Activated naive CD8-positive, alpha-beta T cell treated with anti-CD3 and anti-CD28 coated beads for 36 hours (primary cell): ENCODE results near the gene TPRKB. TPM values are rescaled to one million over a fixed set of nuclear protein-coding genes. Genes with fewer than 3 reads are reported as not detected.
A peak's percentile ranks its signal among the peaks of the same experiment; 100 is the strongest.
"Not testable (repeated sequence)": the region's sequence is repeated elsewhere in the genome, so short reads cannot be mapped to it uniquely, and the experiment has no call there.

Source experiments
- DNase-seq: peaks from one replicate; pipeline ENCODE4 v3.0.0; 2021
- H3K27ac Mint-ChIP-seq: one replicate; pipeline ENCODE4 v1.8.0; 2022; ENCODE audit warnings: mild to moderate bottlenecking, moderate library complexity, mixed read lengths
- H3K27me3 Mint-ChIP-seq: one replicate; pipeline ENCODE4 v1.8.0; 2022; ENCODE audit warnings: mild to moderate bottlenecking, mixed read lengths
- H3K36me3 Mint-ChIP-seq: one replicate; pipeline ENCODE4 v1.8.0; 2021; ENCODE audit warnings: mild to moderate bottlenecking, mixed read lengths
- H3K4me1 Mint-ChIP-seq: one replicate; pipeline ENCODE4 v1.8.0; 2021; ENCODE audit warnings: mixed read lengths
- H3K4me3 Mint-ChIP-seq: one replicate; pipeline ENCODE4 v1.8.0; 2022; ENCODE audit warnings: mild to moderate bottlenecking, moderate library complexity, mixed read lengths
- H3K9me3 Mint-ChIP-seq: one replicate; pipeline ENCODE4 v1.8.0; 2022; ENCODE audit warnings: mixed read lengths
- total RNA-seq, 2 experiments: library from RNA; stranded (reverse); gene quantifications; one replicate each; pipeline ENCODE4 v1.2.3, GENCODE V29; 2021

The TPRKB gene
- total RNA-seq, 2 experiments from 2014 or later: 39.6 to 39.7 TPM

DNA sequence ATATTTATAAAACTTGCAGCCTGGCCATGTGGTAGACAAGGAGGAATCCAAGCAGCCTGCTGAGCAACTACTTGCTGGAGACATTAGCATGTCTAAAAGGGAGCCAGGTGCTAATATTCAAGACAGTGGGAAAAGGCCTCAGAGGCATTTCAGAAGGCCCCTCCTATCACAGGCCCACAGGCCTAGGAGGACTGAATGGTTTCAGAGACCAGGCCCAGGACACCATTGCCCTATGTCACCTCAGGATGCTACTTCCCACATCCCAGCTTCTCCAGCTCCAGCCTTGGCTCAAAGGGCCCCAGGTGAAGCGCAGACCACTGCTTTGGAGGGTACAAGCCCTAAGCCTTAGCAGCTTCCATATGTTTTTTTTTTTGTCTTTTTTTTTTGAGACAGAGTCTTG lies 39.0 kb downstream of the TPRKB start:
- Mint-ChIP-seq H3K9me3 (peaks cover 4% of the 10 kb centered on the region), H3K27me3 (peaks cover 21% of the 10 kb centered on the region), H3K36me3 (peaks cover 4% of the 10 kb centered on the region), H3K4me1 (no peaks in the 10 kb centered on the region), H3K4me3 (no peak overlapping the region), H3K27ac (no peak overlapping the region)
- no peak for DNase-seq

DNA sequence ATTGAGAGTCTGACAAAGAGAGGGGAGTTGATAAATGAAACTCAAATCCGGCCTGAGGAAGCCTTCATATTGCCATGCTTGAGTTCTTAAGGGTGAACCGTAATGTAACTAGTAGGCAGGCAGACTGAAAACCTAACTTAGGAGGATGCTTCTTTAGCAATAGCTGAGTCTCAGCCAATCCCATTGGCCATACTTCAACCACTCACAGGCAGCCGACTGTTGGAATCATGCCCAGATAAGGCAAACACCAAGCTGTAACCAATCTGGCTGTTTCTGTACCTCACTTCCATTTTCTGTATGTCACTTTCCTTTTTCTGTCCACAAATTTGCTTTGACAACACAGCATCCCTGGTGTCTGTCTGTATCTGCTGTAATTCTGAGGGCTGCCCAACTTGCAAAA lies 39.5 kb downstream of the TPRKB start:
- no peak for DNase-seq
- Mint-ChIP-seq H3K9me3 (peaks cover 4% of the 10 kb centered on the region), H3K27ac (no peak overlapping the region), H3K4me1 (no peaks in the 10 kb centered on the region), H3K36me3 (peaks cover 4% of the 10 kb centered on the region), H3K27me3 (peaks cover 16% of the 10 kb centered on the region), H3K4me3 (no peak overlapping the region)

DNA sequence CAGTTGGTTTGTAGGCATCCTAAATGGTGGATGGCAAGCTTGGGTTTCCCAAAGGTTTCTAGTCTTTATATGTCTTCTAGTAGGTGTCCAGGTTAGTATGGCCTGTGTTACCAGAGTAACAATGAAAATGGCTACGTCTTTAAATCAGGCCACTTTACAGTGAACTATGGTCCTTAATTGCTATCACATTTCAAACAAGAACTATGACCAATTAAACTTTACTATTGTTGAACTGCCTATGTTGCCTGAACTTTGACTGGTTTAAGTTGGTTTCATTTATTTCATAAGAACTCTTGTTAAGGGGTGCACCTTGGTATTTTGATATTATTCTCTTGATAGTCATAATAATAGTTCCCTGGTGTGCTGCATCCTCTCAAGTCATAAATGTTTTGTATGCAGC lies 40.2 kb downstream of the TPRKB start:
- not testable (repeated sequence) for DNase-seq, H3K9me3 Mint-ChIP-seq, H3K4me1 Mint-ChIP-seq, H3K4me3 Mint-ChIP-seq, H3K27ac Mint-ChIP-seq, H3K36me3 Mint-ChIP-seq
- peaks cover 11% of the 10 kb centered on the region for H3K27me3 Mint-ChIP-seq

DNA sequence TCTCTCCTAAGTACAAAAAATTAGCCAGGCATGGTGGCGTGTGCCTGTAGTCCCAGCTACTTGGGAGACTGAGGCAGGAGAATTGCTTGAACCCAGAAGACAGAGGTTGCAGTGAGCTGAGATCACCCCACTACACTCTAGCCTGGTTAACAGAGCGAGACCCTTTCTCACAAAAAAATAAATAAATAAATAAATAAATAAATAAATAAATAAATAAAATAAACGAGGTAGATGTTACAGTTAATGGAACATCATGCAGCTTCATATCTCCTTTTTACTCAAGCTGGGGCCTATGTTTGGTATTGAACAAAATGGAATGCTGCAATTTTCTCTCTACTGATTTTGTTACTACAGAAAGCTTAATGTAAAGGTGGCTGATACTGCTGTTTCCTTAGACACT lies 40.6 kb downstream of the TPRKB start:
- H3K27ac Mint-ChIP-seq, H3K9me3 Mint-ChIP-seq, H3K27me3 Mint-ChIP-seq, H3K36me3 Mint-ChIP-seq, H3K4me3 Mint-ChIP-seq, H3K4me1 Mint-ChIP-seq, DNase-seq: not testable (repeated sequence)

DNA sequence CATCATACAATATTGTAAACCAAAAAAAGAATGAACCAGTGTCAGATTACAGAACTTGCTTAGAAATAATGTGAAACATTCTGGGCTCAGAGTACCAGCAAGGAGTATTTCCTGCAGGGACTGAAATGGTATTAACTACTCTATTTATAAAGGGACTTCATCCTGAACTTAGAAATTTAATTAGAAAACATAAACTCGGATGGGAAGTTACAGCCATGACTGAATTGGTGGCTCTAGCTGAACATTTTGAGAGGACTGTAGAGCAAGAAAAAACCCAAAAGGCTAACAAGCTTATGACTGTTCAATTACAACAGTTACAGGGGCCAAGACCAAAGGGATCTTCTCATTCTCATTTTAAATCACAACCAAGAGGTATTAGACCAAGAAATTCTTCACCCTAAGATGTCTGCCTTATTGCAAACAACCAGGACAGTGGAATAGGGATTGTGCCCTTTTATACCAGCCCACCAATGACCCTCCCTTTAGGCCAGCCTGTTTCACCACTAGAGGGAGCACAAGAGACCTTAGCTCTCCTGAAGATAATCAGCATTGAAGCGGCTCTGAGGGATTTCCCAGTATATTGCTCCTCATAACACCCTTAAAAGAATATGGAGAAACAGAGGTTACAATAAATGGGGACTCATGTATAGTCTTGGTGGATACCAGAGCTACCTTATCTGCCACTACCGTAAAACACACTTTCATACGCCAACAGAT lies 46.6 kb downstream of the TPRKB start:
- not testable (repeated sequence) for H3K4me1 Mint-ChIP-seq, H3K27ac Mint-ChIP-seq, H3K36me3 Mint-ChIP-seq, H3K9me3 Mint-ChIP-seq, H3K4me3 Mint-ChIP-seq, H3K27me3 Mint-ChIP-seq
- peak; percentile 9 for DNase-seq

DNA sequence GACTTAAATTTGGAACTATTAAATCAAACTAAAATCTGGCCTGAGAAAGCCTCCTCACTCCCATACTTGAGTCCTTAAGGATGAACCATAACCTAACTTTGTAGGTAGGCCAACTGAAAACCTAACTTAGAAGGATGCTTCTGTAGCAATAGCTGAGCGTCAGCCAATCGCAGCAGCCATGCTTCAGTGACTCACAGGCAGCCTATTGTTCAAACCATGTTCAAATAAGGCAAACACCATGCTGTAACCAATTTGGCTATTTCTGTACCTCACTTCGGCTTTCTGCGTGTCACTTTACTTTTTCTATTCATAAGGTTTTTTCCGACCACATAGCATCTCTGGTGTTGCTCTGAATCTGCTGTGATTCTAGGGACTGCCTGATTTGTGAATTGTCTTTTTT lies 48.7 kb downstream of the TPRKB start:
- DNase-seq, H3K27ac Mint-ChIP-seq, H3K9me3 Mint-ChIP-seq, H3K27me3 Mint-ChIP-seq, H3K4me1 Mint-ChIP-seq, H3K4me3 Mint-ChIP-seq, H3K36me3 Mint-ChIP-seq: not testable (repeated sequence)

DNA sequence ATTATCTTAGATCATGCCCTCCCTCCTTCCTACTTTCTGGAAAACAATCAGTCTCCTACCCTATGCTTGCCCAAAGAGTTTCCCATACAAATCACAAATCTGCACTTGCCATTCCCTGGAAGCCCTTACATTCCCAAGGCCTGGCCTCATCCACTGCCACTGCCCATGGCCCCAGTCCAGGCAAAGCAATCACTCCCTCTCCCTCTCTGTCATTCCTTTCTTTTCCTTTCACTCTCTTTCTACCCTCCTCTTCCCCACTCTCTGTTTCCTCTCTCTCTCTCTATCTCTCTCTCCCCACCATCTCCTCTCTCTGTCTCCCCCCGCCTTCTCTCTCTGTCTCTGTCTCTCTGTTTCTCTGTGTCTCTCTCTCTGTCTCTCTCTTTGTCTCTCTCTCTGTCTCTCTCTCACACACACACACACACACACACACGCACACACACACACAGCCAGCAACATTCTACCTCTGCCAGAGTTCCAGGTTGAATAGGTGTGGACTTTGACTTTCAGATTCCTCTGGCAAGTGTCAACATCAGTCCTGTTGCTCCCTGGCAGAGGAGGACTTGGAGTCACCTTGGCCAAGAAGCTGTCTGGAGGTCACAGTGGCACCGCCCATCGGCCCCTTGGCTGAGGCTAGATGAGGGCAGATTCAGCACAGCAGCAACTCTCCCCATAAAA lies 51.2 kb downstream of the TPRKB start:
- H3K27me3 Mint-ChIP-seq: no peaks in the 10 kb centered on the region
- no peak overlapping the region for H3K27ac Mint-ChIP-seq
- no peaks in the 10 kb centered on the region for H3K4me1 Mint-ChIP-seq
- H3K9me3 Mint-ChIP-seq: peaks cover 4% of the 10 kb centered on the region
- peaks cover 1% of the 10 kb centered on the region for H3K36me3 Mint-ChIP-seq
- DNase-seq: no peak
- H3K4me3 Mint-ChIP-seq: no peak overlapping the region

DNA sequence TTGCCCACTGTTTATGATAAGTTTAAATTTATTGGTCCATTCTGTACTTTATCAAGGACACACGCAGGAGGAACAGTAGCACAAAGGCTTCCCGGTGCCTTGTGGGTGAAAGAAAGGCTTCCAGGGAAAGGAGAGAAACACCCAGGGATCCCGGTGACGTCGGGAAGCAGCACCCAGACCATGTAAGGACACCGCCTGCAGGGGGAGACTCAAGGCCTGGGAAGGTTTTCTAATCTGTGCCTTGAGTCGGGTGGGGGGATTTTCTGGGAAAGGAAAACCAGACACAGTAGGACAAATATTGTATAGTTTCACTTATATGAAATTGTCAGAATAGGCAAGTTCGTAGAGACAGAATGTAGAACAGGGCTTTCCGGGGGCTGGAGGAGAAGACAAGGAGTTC lies 52.2 kb downstream of the TPRKB start:
- H3K9me3 Mint-ChIP-seq, DNase-seq, H3K4me1 Mint-ChIP-seq, H3K27me3 Mint-ChIP-seq, H3K4me3 Mint-ChIP-seq, H3K27ac Mint-ChIP-seq, H3K36me3 Mint-ChIP-seq: not testable (repeated sequence)

DNA sequence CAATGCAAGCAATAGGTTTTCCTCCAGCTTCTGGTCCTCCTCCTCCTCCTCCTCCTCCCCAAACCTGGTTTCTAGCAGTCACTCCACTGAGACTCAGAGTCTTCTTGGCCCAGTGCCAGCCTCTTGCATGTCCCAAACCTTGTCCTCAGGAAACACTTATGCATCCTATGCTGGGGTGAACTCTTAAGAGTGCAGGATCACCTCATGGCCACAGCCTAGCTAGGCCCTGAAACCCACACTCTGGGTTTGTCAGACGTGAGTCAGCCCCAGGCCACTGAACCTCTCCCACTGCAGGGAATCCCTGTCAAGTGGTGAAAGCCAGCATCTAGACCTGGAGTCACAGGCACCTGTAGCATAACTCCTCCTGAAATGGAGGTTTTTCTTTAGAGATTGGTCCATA lies 52.8 kb downstream of the TPRKB start:
- H3K9me3 Mint-ChIP-seq, DNase-seq, H3K27me3 Mint-ChIP-seq, H3K4me1 Mint-ChIP-seq, H3K36me3 Mint-ChIP-seq, H3K4me3 Mint-ChIP-seq, H3K27ac Mint-ChIP-seq: not testable (repeated sequence)

DNA sequence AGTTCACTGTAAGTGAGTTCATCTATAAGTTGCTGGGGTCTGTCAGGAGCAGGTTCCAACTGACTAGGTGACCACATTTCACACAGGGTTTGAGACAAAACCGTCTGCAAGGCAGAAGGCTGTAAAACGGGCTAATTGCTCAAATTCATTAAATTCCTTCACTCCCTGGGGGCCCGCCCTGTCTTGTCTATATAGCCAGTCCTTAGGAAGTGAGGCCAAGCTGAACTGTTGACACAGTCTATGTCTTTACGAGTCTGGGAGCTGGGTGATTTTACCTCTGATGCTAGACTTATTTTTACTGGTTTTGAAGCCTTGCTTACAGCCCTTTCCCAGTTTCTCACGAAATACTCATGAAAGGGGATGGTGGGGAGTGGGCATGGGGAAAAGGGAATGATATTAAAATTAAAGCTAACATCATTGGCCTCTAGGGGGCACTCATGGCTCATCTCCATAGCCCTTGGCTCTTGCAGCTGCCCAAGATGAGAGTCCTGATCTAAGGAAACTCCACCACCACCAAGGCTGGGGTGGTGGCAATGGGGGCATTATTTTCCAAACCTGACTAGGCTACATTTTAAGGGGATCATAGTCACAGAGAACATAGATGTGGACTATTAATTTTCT lies 57.1 kb downstream of the TPRKB start:
- H3K4me1 Mint-ChIP-seq, H3K36me3 Mint-ChIP-seq, H3K27me3 Mint-ChIP-seq, H3K27ac Mint-ChIP-seq, H3K4me3 Mint-ChIP-seq, H3K9me3 Mint-ChIP-seq, DNase-seq: not testable (repeated sequence)

Other genes starting within 250 kb of the TPRKB start
- not detected for gene NAT8, start 94.9 kb downstream of the TPRKB start, total RNA-seq
- 10 to 100 TPM; 30.2 to 31.0 TPM for gene DUSP11, start 42.8 kb upstream of the TPRKB start, total RNA-seq
- gene C2orf78, start 46.8 kb upstream of the TPRKB start, total RNA-seq: not detected
- gene STAMBP, start 91.6 kb upstream of the TPRKB start, total RNA-seq: 10 to 100 TPM; 72.6 to 76.4 TPM
- gene ACTG2, start 155.7 kb upstream of the TPRKB start, total RNA-seq: under 1 TPM; 0.12 to 0.27 TPM
- gene DGUOK, start 189.5 kb upstream of the TPRKB start, total RNA-seq: 10 to 100 TPM; 96.8 to 97.1 TPM
- 10 to 100 TPM; 14.8 TPM for gene TET3, start 247.6 kb upstream of the TPRKB start, total RNA-seq